ENCODE measurements around the gene DYNC1LI1. TPM values are rescaled to one million over a fixed set of nuclear protein-coding genes. Genes with fewer than 3 reads are reported as not detected.

The DYNC1LI1 gene
- total and polyA plus RNA-seq, 7 experiments from 2014 or later = 17.9 to 28.5 (median 27.1) TPM

- H3K27me3 Mint-ChIP-seq = no peaks in the 10 kb centered on the region
- peaks cover 23 to 63% (median 43%) of the 10 kb centered on the region in 7 donors for H3K4me1 Mint-ChIP-seq
- no peak for DNase-seq
- Histone ChIP-seq H3K4me1 (ENCODE audit: control insufficient read depth in 2 of 2, insufficient read depth in 2 of 2, low read length in 2 of 2) (no peaks in the 10 kb centered on the region), H3K36me3 (ENCODE audit: control insufficient read depth in 2 of 3, insufficient read depth in 3 of 3, low read length in 3 of 3) (no peaks in the 10 kb centered on the region), H3K27ac (ENCODE audit: low read depth, low read length) (no peak overlapping the region), H3K4me3 (ENCODE audit: low read length) (no peak overlapping the region), H3K27me3 (ENCODE audit: control insufficient read depth in 2 of 2, insufficient read depth in 2 of 2, low read length in 2 of 2) (no peaks in the 10 kb centered on the region), H3K9me3 (ENCODE audit: control insufficient read depth in 2 of 3, low read length in 3 of 3) (no peaks in the 10 kb centered on the region)
- ChIA-PET CTCF (no interaction called here), POLR2A (interaction anchor here (0.6 to 1.4 kb wide), 3 partner anchors 8 to 1215 kb away, joined by 3 to 4 read pairs (median 3); no protein-coding TSS in a partner anchor)
- H3K27ac Mint-ChIP-seq = peak overlapping the region in 3 of 9 donors; percentile 12 to 22 (median 14)
- ATAC-seq = no peak
- intact Hi-C loops (cut with micrococcal nuclease) = no loop called here
- peaks cover 0 to 2% (median 0%) of the 10 kb centered on the region in 11 donors for H3K9me3 Mint-ChIP-seq
- peak overlapping the region in 1 of 10 donors; percentile 7 for H3K4me3 Mint-ChIP-seq
- H3K36me3 Mint-ChIP-seq = peaks cover 0 to 5% (median 1%) of the 10 kb centered on the region in 5 donors
These were observed 19.2 kb downstream of the DYNC1LI1 start for GRCh38 chr3:32551496-32551895.

- H3K27me3 ChIP-seq (ENCODE audit: control insufficient read depth in 2 of 2, insufficient read depth in 2 of 2, low read length in 2 of 2) = no peaks in the 10 kb centered on the region
- no peak overlapping the region for H3K27ac ChIP-seq (ENCODE audit: low read depth, low read length)
- H3K4me3 Mint-ChIP-seq = peak overlapping the region in 1 of 10 donors; percentile 7
- no peaks in the 10 kb centered on the region for H3K4me1 ChIP-seq (ENCODE audit: control insufficient read depth in 2 of 2, insufficient read depth in 2 of 2, low read length in 2 of 2)
- H3K9me3 ChIP-seq (ENCODE audit: control insufficient read depth in 2 of 3, low read length in 3 of 3) = no peaks in the 10 kb centered on the region
- H3K4me1 Mint-ChIP-seq = peaks cover 25 to 61% (median 43%) of the 10 kb centered on the region in 7 donors
- no peak for ATAC-seq
- H3K36me3 ChIP-seq (ENCODE audit: control insufficient read depth in 2 of 3, insufficient read depth in 3 of 3, low read length in 3 of 3) = no peaks in the 10 kb centered on the region
- CTCF ChIA-PET = interaction anchor here (0.7 kb wide), 1 partner anchor 64 kb away, joined by 3 read pairs; no protein-coding TSS in a partner anchor
- POLR2A ChIA-PET = interaction anchor here (0.6 kb wide), 1 partner anchor 9 kb away, joined by 3 read pairs; no protein-coding TSS in a partner anchor
- no peak overlapping the region for H3K4me3 ChIP-seq (ENCODE audit: low read length)
- no peak for DNase-seq
- H3K27me3 Mint-ChIP-seq = no peaks in the 10 kb centered on the region
- H3K27ac Mint-ChIP-seq = peak overlapping the region in 2 of 9 donors; percentile 7 to 12
- H3K9me3 Mint-ChIP-seq = peaks cover 0 to 3% (median 0%) of the 10 kb centered on the region in 11 donors
- intact Hi-C loops (cut with micrococcal nuclease) = no loop called here
- H3K36me3 Mint-ChIP-seq = peaks cover 0 to 9% (median 4%) of the 10 kb centered on the region in 5 donors
These were observed 19.6 kb downstream of the DYNC1LI1 start for GRCh38 chr3:32551087-32551486.

GRCh38 chr3:32545305-32545704, 25.4 kb downstream of the DYNC1LI1 start:
- H3K4me3 Mint-ChIP-seq = no peak overlapping the region
- no peak for ATAC-seq
- no peaks in the 10 kb centered on the region for H3K9me3 ChIP-seq (ENCODE audit: control insufficient read depth in 2 of 3, low read length in 3 of 3)
- no peaks in the 10 kb centered on the region for H3K27me3 Mint-ChIP-seq
- peaks cover 0 to 29% (median 15%) of the 10 kb centered on the region in 7 donors for H3K4me1 Mint-ChIP-seq
- ChIA-PET CTCF (no interaction called here), POLR2A (no interaction called here)
- no peak overlapping the region for H3K4me3 ChIP-seq (ENCODE audit: low read length)
- H3K36me3 ChIP-seq (ENCODE audit: control insufficient read depth in 2 of 3, insufficient read depth in 3 of 3, low read length in 3 of 3) = peaks cover 0 to 17% (median 0%) of the 10 kb centered on the region in 3 experiments
- no peak overlapping the region for H3K27ac ChIP-seq (ENCODE audit: low read depth, low read length)
- H3K36me3 Mint-ChIP-seq = peaks cover 4 to 20% (median 8%) of the 10 kb centered on the region in 5 donors
- intact Hi-C loops (cut with micrococcal nuclease) = no loop called here
- no peaks in the 10 kb centered on the region for H3K4me1 ChIP-seq (ENCODE audit: control insufficient read depth in 2 of 2, insufficient read depth in 2 of 2, low read length in 2 of 2)
- H3K9me3 Mint-ChIP-seq = peaks cover 0 to 3% (median 0%) of the 10 kb centered on the region in 11 donors
- DNase-seq = no peak
- H3K27ac Mint-ChIP-seq = no peak overlapping the region
- no peaks in the 10 kb centered on the region for H3K27me3 ChIP-seq (ENCODE audit: control insufficient read depth in 2 of 2, insufficient read depth in 2 of 2, low read length in 2 of 2)

- Histone ChIP-seq H3K36me3 (ENCODE audit: control insufficient read depth in 2 of 3, insufficient read depth in 3 of 3, low read length in 3 of 3) (peaks cover 0 to 20% (median 0%) of the 10 kb centered on the region in 3 experiments), H3K9me3 (ENCODE audit: control insufficient read depth in 2 of 3, low read length in 3 of 3) (no peaks in the 10 kb centered on the region), H3K4me3 (ENCODE audit: low read length) (no peak overlapping the region), H3K27me3 (ENCODE audit: control insufficient read depth in 2 of 2, insufficient read depth in 2 of 2, low read length in 2 of 2) (no peaks in the 10 kb centered on the region), H3K4me1 (ENCODE audit: control insufficient read depth in 2 of 2, insufficient read depth in 2 of 2, low read length in 2 of 2) (no peaks in the 10 kb centered on the region), H3K27ac (ENCODE audit: low read depth, low read length) (no peak overlapping the region)
- no peak for ATAC-seq
- ChIA-PET CTCF (no interaction called here), POLR2A (no interaction called here)
- Mint-ChIP-seq H3K36me3 (peaks cover 4 to 20% (median 8%) of the 10 kb centered on the region in 5 donors), H3K9me3 (peaks cover 0 to 3% (median 0%) of the 10 kb centered on the region in 11 donors), H3K4me3 (no peak overlapping the region), H3K27ac (peak overlapping the region in 1 of 9 donors; percentile 15), H3K4me1 (peaks cover 0 to 29% (median 15%) of the 10 kb centered on the region in 7 donors), H3K27me3 (no peaks in the 10 kb centered on the region)
- intact Hi-C loops (cut with micrococcal nuclease) = no loop called here
- DNase-seq = no peak
These were observed 25.8 kb downstream of the DYNC1LI1 start for GRCh38 chr3:32544894-32545293.

GRCh38 chr3:32542807-32543206, 27.9 kb downstream of the DYNC1LI1 start:
- no peaks in the 10 kb centered on the region for H3K27me3 ChIP-seq (ENCODE audit: control insufficient read depth in 2 of 2, insufficient read depth in 2 of 2, low read length in 2 of 2)
- Mint-ChIP-seq H3K27ac (no peak overlapping the region), H3K4me3 (no peak overlapping the region), H3K4me1 (peaks cover 0 to 23% (median 10%) of the 10 kb centered on the region in 7 donors), H3K9me3 (peaks cover 0 to 3% (median 0%) of the 10 kb centered on the region in 11 donors), H3K27me3 (no peaks in the 10 kb centered on the region), H3K36me3 (peaks cover 4 to 28% (median 8%) of the 10 kb centered on the region in 5 donors)
- no peak overlapping the region for H3K27ac ChIP-seq (ENCODE audit: low read depth, low read length)
- intact Hi-C loops (cut with micrococcal nuclease) = no loop called here
- DNase-seq (no peak), ATAC-seq (no peak)
- POLR2A ChIA-PET = no interaction called here
- H3K36me3 ChIP-seq (ENCODE audit: control insufficient read depth in 2 of 3, insufficient read depth in 3 of 3, low read length in 3 of 3) = peaks cover 0 to 23% (median 0%) of the 10 kb centered on the region in 3 experiments
- H3K4me1 ChIP-seq (ENCODE audit: control insufficient read depth in 2 of 2, insufficient read depth in 2 of 2, low read length in 2 of 2) = no peaks in the 10 kb centered on the region
- no peak overlapping the region for H3K4me3 ChIP-seq (ENCODE audit: low read length)
- CTCF ChIA-PET = no interaction called here
- H3K9me3 ChIP-seq (ENCODE audit: control insufficient read depth in 2 of 3, low read length in 3 of 3) = no peaks in the 10 kb centered on the region

- Mint-ChIP-seq H3K27ac (no peak overlapping the region), H3K4me1 (peaks cover 0 to 12% (median 6%) of the 10 kb centered on the region in 7 donors), H3K36me3 (peaks cover 5 to 28% (median 12%) of the 10 kb centered on the region in 5 donors), H3K27me3 (no peaks in the 10 kb centered on the region), H3K4me3 (no peak overlapping the region), H3K9me3 (no peaks in the 10 kb centered on the region)
- DNase-seq (no peak), ATAC-seq (no peak)
- ChIA-PET POLR2A (no interaction called here), CTCF (no interaction called here)
- Histone ChIP-seq H3K4me3 (ENCODE audit: low read length) (no peak overlapping the region), H3K4me1 (ENCODE audit: control insufficient read depth in 2 of 2, insufficient read depth in 2 of 2, low read length in 2 of 2) (no peaks in the 10 kb centered on the region), H3K9me3 (ENCODE audit: control insufficient read depth in 2 of 3, low read length in 3 of 3) (no peaks in the 10 kb centered on the region), H3K27me3 (ENCODE audit: control insufficient read depth in 2 of 2, insufficient read depth in 2 of 2, low read length in 2 of 2) (no peaks in the 10 kb centered on the region), H3K36me3 (ENCODE audit: control insufficient read depth in 2 of 3, insufficient read depth in 3 of 3, low read length in 3 of 3) (peaks cover 0 to 23% (median 0%) of the 10 kb centered on the region in 3 experiments), H3K27ac (ENCODE audit: low read depth, low read length) (no peak overlapping the region)
- intact Hi-C loops (cut with micrococcal nuclease) = no loop called here
These were observed 29.8 kb downstream of the DYNC1LI1 start for GRCh38 chr3:32540899-32541298.

- DNase-seq (no peak), ATAC-seq (no peak)
- no peaks in the 10 kb centered on the region for H3K27me3 Mint-ChIP-seq
- peaks cover 5 to 54% (median 34%) of the 10 kb centered on the region in 5 donors for H3K36me3 Mint-ChIP-seq
- H3K27me3 ChIP-seq (ENCODE audit: control insufficient read depth in 2 of 2, insufficient read depth in 2 of 2, low read length in 2 of 2) = no peaks in the 10 kb centered on the region
- no peak overlapping the region for H3K4me3 Mint-ChIP-seq
- peaks cover 0 to 25% (median 0%) of the 10 kb centered on the region in 3 experiments for H3K36me3 ChIP-seq (ENCODE audit: control insufficient read depth in 2 of 3, insufficient read depth in 3 of 3, low read length in 3 of 3)
- H3K4me1 ChIP-seq (ENCODE audit: control insufficient read depth in 2 of 2, insufficient read depth in 2 of 2, low read length in 2 of 2) = no peaks in the 10 kb centered on the region
- POLR2A ChIA-PET = interaction anchor here (0.7 kb wide), 1 partner anchor 268 kb away, joined by 3 read pairs; no protein-coding TSS in a partner anchor
- H3K9me3 Mint-ChIP-seq = no peaks in the 10 kb centered on the region
- no peak overlapping the region for H3K27ac Mint-ChIP-seq
- CTCF ChIA-PET = no interaction called here
- H3K4me1 Mint-ChIP-seq = peaks cover 0 to 6% (median 0%) of the 10 kb centered on the region in 7 donors
- H3K4me3 ChIP-seq (ENCODE audit: low read length) = no peak overlapping the region
- intact Hi-C loops (cut with micrococcal nuclease) = loop anchor here in 1 of 2 donors (5.0 kb wide), 1 partner anchor 35 kb away; no protein-coding TSS in a partner anchor
- H3K27ac ChIP-seq (ENCODE audit: low read depth, low read length) = no peak overlapping the region
- no peaks in the 10 kb centered on the region for H3K9me3 ChIP-seq (ENCODE audit: control insufficient read depth in 2 of 3, low read length in 3 of 3)
These were observed 38.2 kb downstream of the DYNC1LI1 start for GRCh38 chr3:32532434-32532833.
